Kidney epithelial cell (primary cell): ENCODE results near the gene NPAS2. TPM values are rescaled to one million over a fixed set of nuclear protein-coding genes. Genes with fewer than 3 reads are reported as not detected.

ENCODE experiments used
- DNase-seq: peaks from one replicate; pipeline ENCODE4 v3.0.0-alpha.2; 2010; ENCODE audit warnings: low read depth
- H3K27me3 ChIP-seq: 2 replicates; pipeline ENCODE4 v1.6.0; 2011; ENCODE audit warnings: low read length; ENCODE audit not compliant: control insufficient read depth, insufficient read depth
- H3K36me3 ChIP-seq: 2 replicates; pipeline ENCODE4 v1.5.1; 2011; ENCODE audit warnings: low read length; ENCODE audit not compliant: control insufficient read depth, insufficient read depth
- H3K4me3 ChIP-seq: 2 replicates; pipeline ENCODE4 v1.5.1; 2011; ENCODE audit warnings: low read depth, mild to moderate bottlenecking, control low read depth, low read length
- total RNA-seq: library from RNA; depleted of rRNA; stranded (reverse); fragments of >200 nt; gene quantifications from 2 replicates; pipeline ENCODE4 v1.2.3, GENCODE V29; 2015
- TF ChIP-seq, protein P1 (sequence below): IDR thresholded peaks from 2 replicates; pipeline ENCODE4 v1.5.1; 2011; ENCODE audit warnings: mild to moderate bottlenecking, moderate library complexity, low read length, control low read depth, inconsistent platforms; ENCODE audit not compliant: insufficient read depth, poor library complexity, severe bottlenecking

Gene NPAS2
- total RNA-seq, 1 donor from 2014 or later: 11.2 TPM

DNA sequence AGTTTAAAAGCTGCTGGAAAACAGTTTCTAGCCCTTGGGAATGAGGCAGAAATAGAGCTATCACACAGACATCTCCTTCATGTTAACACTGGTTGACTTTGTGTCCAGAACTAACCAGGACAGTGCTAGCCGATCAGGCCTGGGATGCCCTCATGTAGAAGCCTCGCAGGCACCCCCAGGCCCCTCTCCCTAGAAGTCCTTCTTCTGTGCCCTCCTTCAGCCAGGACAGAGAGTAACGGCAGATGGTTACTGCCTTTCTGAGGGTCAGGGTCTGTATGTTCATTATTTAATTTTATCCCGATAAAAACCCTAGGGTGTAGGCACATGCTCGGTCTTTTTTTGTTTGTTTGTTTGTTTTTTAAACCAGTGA lies 171.4 kb downstream of the NPAS2 start:
- Histone ChIP-seq H3K36me3 (peaks cover 1% of the 10 kb centered on the region), H3K27me3 (no peaks in the 10 kb centered on the region), H3K4me3 (no peak overlapping the region)
- DNase-seq: no peak
- TF ChIP-seq, protein P1, sequence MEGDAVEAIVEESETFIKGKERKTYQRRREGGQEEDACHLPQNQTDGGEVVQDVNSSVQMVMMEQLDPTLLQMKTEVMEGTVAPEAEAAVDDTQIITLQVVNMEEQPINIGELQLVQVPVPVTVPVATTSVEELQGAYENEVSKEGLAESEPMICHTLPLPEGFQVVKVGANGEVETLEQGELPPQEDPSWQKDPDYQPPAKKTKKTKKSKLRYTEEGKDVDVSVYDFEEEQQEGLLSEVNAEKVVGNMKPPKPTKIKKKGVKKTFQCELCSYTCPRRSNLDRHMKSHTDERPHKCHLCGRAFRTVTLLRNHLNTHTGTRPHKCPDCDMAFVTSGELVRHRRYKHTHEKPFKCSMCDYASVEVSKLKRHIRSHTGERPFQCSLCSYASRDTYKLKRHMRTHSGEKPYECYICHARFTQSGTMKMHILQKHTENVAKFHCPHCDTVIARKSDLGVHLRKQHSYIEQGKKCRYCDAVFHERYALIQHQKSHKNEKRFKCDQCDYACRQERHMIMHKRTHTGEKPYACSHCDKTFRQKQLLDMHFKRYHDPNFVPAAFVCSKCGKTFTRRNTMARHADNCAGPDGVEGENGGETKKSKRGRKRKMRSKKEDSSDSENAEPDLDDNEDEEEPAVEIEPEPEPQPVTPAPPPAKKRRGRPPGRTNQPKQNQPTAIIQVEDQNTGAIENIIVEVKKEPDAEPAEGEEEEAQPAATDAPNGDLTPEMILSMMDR: no peak

- Histone ChIP-seq H3K4me3 (no peak overlapping the region), H3K36me3 (peaks cover 1% of the 10 kb centered on the region), H3K27me3 (no peaks in the 10 kb centered on the region)
- TF ChIP-seq, protein P1: no peak
- no peak for DNase-seq
These were observed 172.3 kb downstream of the NPAS2 start for GRCh38 chr2:100992262-100992661.

GRCh38 chr2:100993294-100993693 lies 173.4 kb downstream of the NPAS2 start:
- TF ChIP-seq, protein P1: no peak
- no peaks in the 10 kb centered on the region for H3K27me3 ChIP-seq
- no peak overlapping the region for H3K4me3 ChIP-seq
- no peak for DNase-seq
- H3K36me3 ChIP-seq: no peaks in the 10 kb centered on the region

- Histone ChIP-seq H3K4me3 (no peak overlapping the region), H3K36me3 (no peaks in the 10 kb centered on the region), H3K27me3 (no peaks in the 10 kb centered on the region)
- TF ChIP-seq, protein P1: no peak
- no peak for DNase-seq
These were observed 175.6 kb downstream of the NPAS2 start for GRCh38 chr2:100995309-100996075.

- DNase-seq: no peak
- TF ChIP-seq, protein P1: no peak
- no peaks in the 10 kb centered on the region for H3K36me3 ChIP-seq
- no peak overlapping the region for H3K4me3 ChIP-seq
- H3K27me3 ChIP-seq: no peaks in the 10 kb centered on the region
These were observed 177.7 kb downstream of the NPAS2 start for GRCh38 chr2:100997509-100998234.
